HepG2 (cell line): Measurements from ENCODE around the gene FHDC1. TPM values are rescaled to one million over a fixed set of nuclear protein-coding genes. Genes with fewer than 3 reads are reported as not detected.

ENCODE experiments used
- ATAC-seq: fragments of 200-7000 bp; cut with Tn5 transposase; 3 replicates; pipeline ENCODE4 v1.9.1; 2020; ENCODE audit warnings: mild to moderate bottlenecking, moderate library complexity
- BruUV-seq: library from RNA; stranded (reverse); fragments of 400-500 nt; replicated peaks from 2 replicates; lab custom pipeline; 2021; lab: Mats Ljungman, UMichigan
- CTCF ChIA-PET: fragments of 300-600 bp; formaldehyde crosslinking; extraction: SDS; loops from one replicate; lab custom pipeline; 2021; ENCODE audit warnings: low total read pairs, inconsistent platforms, low intra/inter-chr PET ratio; lab: Yijun Ruan, JAX
- POLR2A ChIA-PET: fragments of 350-600 bp; sonication (Branson Sonifier 250); formaldehyde crosslinking; loops from one replicate; lab custom pipeline; 2020; ENCODE audit warnings: antibody characterized with exemption, inconsistent platforms; lab: Yijun Ruan, JAX
- DNase-seq: peaks from one replicate; pipeline ENCODE4 v3.0.0-alpha.2; 2015; ENCODE audit warnings: low spot score
- FAIRE-seq: peaks from 3 replicates; lab custom pipeline; 2011; peaks lifted over from hg19 to GRCh38; lab: Jason Lieb, UNC
- H2AFZ ChIP-seq: one replicate; pipeline ENCODE4 v1.6.1; 2011; ENCODE audit warnings: low read length, inconsistent platforms
- H3K27ac ChIP-seq: fragments of 300-600 bp; 3 replicates; pipeline ENCODE4 v1.8.0; 2011; ENCODE audit warnings: mixed run types, mild to moderate bottlenecking, mixed read lengths, low read length, inconsistent platforms; ENCODE audit not compliant: insufficient read depth; ENCODE audit errors: extremely low read length
- H3K27me3 ChIP-seq, 2 experiments: fragments of 200-600 bp in 1 of 2; 2 replicates in 1 of 2; 3 replicates in 1 of 2; pipeline versions ENCODE4 v1.6.0 to v1.8.0; 2011; ENCODE audit warnings: low read length in 2 of 2, mild to moderate bottlenecking in 2 of 2, moderate library complexity in 2 of 2, inconsistent platforms in 1 of 2; ENCODE audit not compliant: insufficient read depth in 2 of 2, control insufficient read depth in 1 of 2
- H3K36me3 ChIP-seq, 2 experiments: fragments of 200-600 bp in 1 of 2; replicated peaks in 1 of 2; 2 replicates in 1 of 2; 3 replicates in 1 of 2; pipeline versions ENCODE4 v1.5.1 to v1.8.0; 2011; ENCODE audit warnings: low read length in 2 of 2, inconsistent platforms in 1 of 2; ENCODE audit not compliant: insufficient read depth in 2 of 2, control insufficient read depth in 1 of 2
- H3K4me1 ChIP-seq: 2 replicates; pipeline ENCODE4 v1.5.1; 2012; ENCODE audit warnings: low read length, inconsistent platforms; ENCODE audit not compliant: insufficient read depth
- H3K4me2 ChIP-seq: 2 replicates; pipeline ENCODE4 v1.6.0; 2011; ENCODE audit warnings: low read depth, low read length, inconsistent platforms
- H3K4me3 ChIP-seq, 3 experiments: fragments of 200-600 bp in 1 of 3; sonication (generic), shearing (Covaris generic) in 1 of 3; replicated peaks in 1 of 3; 2 replicates each; pipeline ENCODE4 v1.5.1; 2011 to 2016; ENCODE audit warnings: low read length in 3 of 3, inconsistent platforms in 2 of 3, low read depth in 2 of 3, mild to moderate bottlenecking in 2 of 3, control low read depth in 1 of 3, mixed read lengths in 1 of 3; ENCODE audit not compliant: insufficient read depth in 1 of 3
- H3K79me2 ChIP-seq: one replicate; pipeline ENCODE4 v1.6.1; 2011; ENCODE audit warnings: low read length, inconsistent platforms; ENCODE audit not compliant: insufficient read depth
- H3K9ac ChIP-seq: 2 replicates; pipeline ENCODE4 v1.6.0; 2011; ENCODE audit warnings: mild to moderate bottlenecking, low read depth, low read length, inconsistent platforms; ENCODE audit not compliant: insufficient read depth
- H3K9me3 ChIP-seq: 2 replicates; pipeline ENCODE4 v1.5.1; 2012; ENCODE audit warnings: mild to moderate bottlenecking, low read length
- H4K20me1 ChIP-seq: 2 replicates; pipeline ENCODE4 v1.6.0; 2011; ENCODE audit warnings: inconsistent platforms, mild to moderate bottlenecking, low read length, moderate library complexity; ENCODE audit not compliant: insufficient read depth
- ATF7-NPFF ChIP-seq: sonication (generic); formaldehyde crosslinking; IDR thresholded peaks from 2 replicates; pipeline ENCODE4 v1.8.1; 2023; ENCODE audit warnings: mild to moderate bottlenecking, low read depth, missing genetic modification reagents, moderate library complexity
- MAFF ChIP-seq: IDR thresholded peaks from 2 replicates; pipeline ENCODE4 v1.6.1; 2011; ENCODE audit warnings: low read depth, low read length, improper control_type of control experiment
- ONECUT2 ChIP-seq: sonication (generic); formaldehyde crosslinking; IDR thresholded peaks from 2 replicates; pipeline ENCODE4 v1.4.0; 2020; ENCODE audit warnings: missing genetic modification reagents
- RBM39 ChIP-seq: fragments of 200-400 bp; formaldehyde crosslinking; IDR thresholded peaks from one replicate; pipeline ENCODE4 v1.6.1; 2018; ENCODE audit warnings: antibody characterized with exemption, mild to moderate bottlenecking, low read depth, low read length; ENCODE audit not compliant: poor library complexity, severe bottlenecking
- SP2 ChIP-seq: sonication (generic); formaldehyde crosslinking; IDR thresholded peaks from 2 replicates; pipeline ENCODE4 v1.5.1; 2020; ENCODE audit warnings: mild to moderate bottlenecking, missing genetic modification reagents
- ZNF607 ChIP-seq: sonication (generic); formaldehyde crosslinking; IDR thresholded peaks from 2 replicates; pipeline ENCODE4 v1.5.1; 2020; ENCODE audit warnings: missing genetic modification reagents, mild to moderate bottlenecking, borderline replicate concordance
- ZNF615 ChIP-seq: sonication (generic); formaldehyde crosslinking; IDR thresholded peaks from 2 replicates; pipeline ENCODE4 v1.5.0; 2020; ENCODE audit warnings: mild to moderate bottlenecking, missing genetic modification reagents, borderline replicate concordance
- WGBS: methylation state at CpG from one replicate; pipeline ENCODE4 v1.1.6; 2017; ENCODE audit warnings: low lambda C conversion rate; 5-methylcytosine and 5-hydroxymethylcytosine counted together
- in situ Hi-C: cut with HindIII; loops from 2 replicates; pipeline ENCODE4 v1.10.0; 2017; ENCODE audit warnings: low pct_unique_long_range_greater_than_20kb; ENCODE audit not compliant: extremely low pct_ligation_motif_present
- intact Hi-C: fragments of 100-400 bp; cut with micrococcal nuclease; formaldehyde crosslinking; loops from one replicate; pipeline ENCODE4 v1.10.0; 2022; ENCODE audit not compliant: unreplicated experiment
- polyA plus RNA-seq, 8 experiments: library from polyadenylated mRNA; depleted of rRNA in 3 of 8; stranded (reverse) in 7 of 8; unstranded in 1 of 8; fragments of >200 nt; fragmentation: Illumina TruSeq in 4 of 8; extraction: Trizol in 4 of 8; gene quantifications; 2 replicates each; pipeline versions ENCODE4 v1.2.1 to v1.2.3, GENCODE V29; 2011 to 2016; ENCODE audit warnings: low read depth in 4 of 8, missing spikeins in 1 of 8, mixed read lengths in 1 of 8; ENCODE audit not compliant: insufficient read depth in 1 of 8
- total RNA-seq, 5 experiments: library from RNA; depleted of rRNA; stranded (reverse); fragments of >200 nt; fragmentation: Illumina TruSeq; extraction: Trizol; gene quantifications; 2 replicates each; pipeline ENCODE4 v1.2.3, GENCODE V29; 2016; ENCODE audit warnings: low read depth in 1 of 5
- TF ChIP-seq, protein P1 (sequence below): sonication (generic); formaldehyde crosslinking; IDR thresholded peaks from 2 replicates; pipeline ENCODE4 v1.4.0; 2020; ENCODE audit warnings: low read depth, mild to moderate bottlenecking, missing genetic modification reagents
- TF ChIP-seq, protein P2 (sequence below): sonication (generic); formaldehyde crosslinking; IDR thresholded peaks from 2 replicates; pipeline ENCODE4 v1.5.1; 2020; ENCODE audit warnings: missing genetic modification reagents, mild to moderate bottlenecking, borderline replicate concordance

The FHDC1 gene
- total and polyA plus RNA-seq, 2 of the 13 experiments (the other 11 are each of a cell fraction or from before 2014, with no cell fraction given): 0.07 to 0.15 TPM

- H3K36me3 ChIP-seq: no peaks in the 10 kb centered on the region
- BruUV-seq: no TSS peak
- H3K4me3 ChIP-seq: no peak overlapping the region
- WGBS: 0% methylated on average over 2 of the region's 2 CpGs
- no peak overlapping the region for H3K9ac ChIP-seq
- 0 out of 2 replicates have a peak, but pooled peaks cover 7% of the 10 kb centered on the region for H3K4me1 ChIP-seq
- CTCF ChIA-PET: no interaction called here
- H3K9me3 ChIP-seq: no peaks in the 10 kb centered on the region
- intact Hi-C loops: no loop called here
- no peak overlapping the region for H3K4me2 ChIP-seq
- no peaks in the 10 kb centered on the region for H3K79me2 ChIP-seq
- POLR2A ChIA-PET: no interaction called here
- ATAC-seq (no peak), FAIRE-seq (no peak), DNase-seq (no peak)
- no peak overlapping the region for H3K27ac ChIP-seq
- TF ChIP-seq ATF7-NPFF (CRISPR knock-in tag) (no peak), ZNF615 (CRISPR knock-in tag) (no peak), RBM39 (no peak), MAFF (no peak), ZNF607 (CRISPR knock-in tag) (no peak), SP2 (CRISPR knock-in tag) (no peak), ONECUT2 (CRISPR knock-in tag) (no peak)
- TF ChIP-seq, protein P1, sequence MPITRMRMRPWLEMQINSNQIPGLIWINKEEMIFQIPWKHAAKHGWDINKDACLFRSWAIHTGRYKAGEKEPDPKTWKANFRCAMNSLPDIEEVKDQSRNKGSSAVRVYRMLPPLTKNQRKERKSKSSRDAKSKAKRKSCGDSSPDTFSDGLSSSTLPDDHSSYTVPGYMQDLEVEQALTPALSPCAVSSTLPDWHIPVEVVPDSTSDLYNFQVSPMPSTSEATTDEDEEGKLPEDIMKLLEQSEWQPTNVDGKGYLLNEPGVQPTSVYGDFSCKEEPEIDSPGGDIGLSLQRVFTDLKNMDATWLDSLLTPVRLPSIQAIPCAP (CRISPR knock-in tag): no peak
- TF ChIP-seq, protein P2, sequence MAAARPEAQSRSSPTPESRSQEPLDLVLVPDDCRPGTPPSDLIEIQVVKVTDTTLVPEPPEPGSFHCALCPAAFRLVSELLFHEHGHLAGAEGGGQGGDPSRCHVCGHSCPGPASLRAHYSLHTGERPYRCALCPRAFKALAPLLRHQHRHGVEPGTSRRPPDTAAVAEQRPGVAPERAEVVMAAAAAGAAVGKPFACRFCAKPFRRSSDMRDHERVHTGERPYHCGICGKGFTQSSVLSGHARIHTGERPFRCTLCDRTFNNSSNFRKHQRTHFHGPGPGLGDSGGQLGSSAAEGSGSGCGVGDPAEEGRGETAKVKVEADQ (CRISPR knock-in tag): no peak
- in situ Hi-C loops: no loop called here
- H4K20me1 ChIP-seq: no peaks in the 10 kb centered on the region
- no peak overlapping the region for H2AFZ ChIP-seq
- peaks cover 4 to 54% of the 10 kb centered on the region in 2 experiments; a peak in 4 of 5 replicates for H3K27me3 ChIP-seq
These were observed 66.0 kb downstream of the FHDC1 start for GRCh38 chr4:153002110-153002509.
